ENCODE results near the gene BSND.

The BSND gene

DNA sequence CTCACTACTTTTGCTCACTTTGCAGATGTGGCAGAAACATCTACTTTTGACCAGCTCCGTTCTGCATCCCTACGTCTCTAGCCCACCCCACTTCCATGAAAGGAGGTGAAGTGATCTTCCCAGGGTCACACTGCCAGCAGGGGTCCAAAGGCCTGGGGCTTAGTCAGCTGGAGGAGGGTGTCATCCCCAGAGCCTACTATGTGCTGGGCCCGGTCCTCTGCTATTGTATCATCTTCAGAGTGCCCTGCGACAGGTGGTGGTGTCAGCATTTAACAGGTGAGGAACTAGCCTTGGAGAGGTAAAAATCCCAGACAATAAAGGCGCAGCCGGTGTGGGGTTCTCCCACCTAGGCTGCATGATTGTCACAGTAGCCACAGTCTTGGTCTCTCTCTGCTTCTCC lies 5.6 kb upstream of the BSND start:
- Histone ChIP-seq H3K27ac (ENCODE audit: low read length) (no peak overlapping the region), H2AFZ (ENCODE audit: low read length) (no peak overlapping the region), H3K36me3 (replicated peaks; ENCODE audit: insufficient read depth, low read length) (no peaks in the 10 kb centered on the region), H3F3A (ENCODE audit: insufficient read depth, low read length) (no peaks in the 10 kb centered on the region), H3K4me2 (ENCODE audit: low read depth, low read length) (no peak overlapping the region), H4K20me1 (ENCODE audit: insufficient read depth, low read length) (no peaks in the 10 kb centered on the region), H3K79me2 (ENCODE audit: low read length) (no peaks in the 10 kb centered on the region), H3K27me3 (replicated peaks; ENCODE audit: insufficient read depth, low read length) (no peaks in the 10 kb centered on the region; the same call in 1 of the 2 replicates), H3K4me3 (ENCODE audit: low read length) (no peak overlapping the region), H3K9me2 (replicated peaks; ENCODE audit: insufficient read depth, low read length) (no peaks in the 10 kb centered on the region), H3K4me1 (ENCODE audit: low read length) (no peaks in the 10 kb centered on the region), H3K9me3 (replicated peaks; ENCODE audit: insufficient read depth, low read length) (no peaks in the 10 kb centered on the region), H3K9ac (ENCODE audit: low read length) (no peak overlapping the region)
- DNase-seq = no peak
- no peak for TF ChIP-seq EZH2phosphoT487 (IDR thresholded peaks at IDR 0.05; ENCODE audit: low read length)
- TF ChIP-seq, protein P1, sequence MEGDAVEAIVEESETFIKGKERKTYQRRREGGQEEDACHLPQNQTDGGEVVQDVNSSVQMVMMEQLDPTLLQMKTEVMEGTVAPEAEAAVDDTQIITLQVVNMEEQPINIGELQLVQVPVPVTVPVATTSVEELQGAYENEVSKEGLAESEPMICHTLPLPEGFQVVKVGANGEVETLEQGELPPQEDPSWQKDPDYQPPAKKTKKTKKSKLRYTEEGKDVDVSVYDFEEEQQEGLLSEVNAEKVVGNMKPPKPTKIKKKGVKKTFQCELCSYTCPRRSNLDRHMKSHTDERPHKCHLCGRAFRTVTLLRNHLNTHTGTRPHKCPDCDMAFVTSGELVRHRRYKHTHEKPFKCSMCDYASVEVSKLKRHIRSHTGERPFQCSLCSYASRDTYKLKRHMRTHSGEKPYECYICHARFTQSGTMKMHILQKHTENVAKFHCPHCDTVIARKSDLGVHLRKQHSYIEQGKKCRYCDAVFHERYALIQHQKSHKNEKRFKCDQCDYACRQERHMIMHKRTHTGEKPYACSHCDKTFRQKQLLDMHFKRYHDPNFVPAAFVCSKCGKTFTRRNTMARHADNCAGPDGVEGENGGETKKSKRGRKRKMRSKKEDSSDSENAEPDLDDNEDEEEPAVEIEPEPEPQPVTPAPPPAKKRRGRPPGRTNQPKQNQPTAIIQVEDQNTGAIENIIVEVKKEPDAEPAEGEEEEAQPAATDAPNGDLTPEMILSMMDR (IDR thresholded peaks at IDR 0.05; ENCODE audit: low read length) = no peak
- no peak for TF ChIP-seq EZH2 (optimal IDR thresholded peaks at IDR 0.05; ENCODE audit: low read depth, low read length)

- no peaks in the 10 kb centered on the region for H3K4me1 ChIP-seq (ENCODE audit: low read length)
- no peak overlapping the region for H3K4me2 ChIP-seq (ENCODE audit: low read depth, low read length)
- no peaks in the 10 kb centered on the region for H3K9me2 ChIP-seq (replicated peaks; ENCODE audit: insufficient read depth, low read length)
- H3K9me3 ChIP-seq (replicated peaks; ENCODE audit: insufficient read depth, low read length) = no peaks in the 10 kb centered on the region
- H3K4me3 ChIP-seq (ENCODE audit: low read length) = no peak overlapping the region
- H3F3A ChIP-seq (ENCODE audit: insufficient read depth, low read length) = no peaks in the 10 kb centered on the region
- no peaks in the 10 kb centered on the region for H3K36me3 ChIP-seq (replicated peaks; ENCODE audit: insufficient read depth, low read length)
- H3K27ac ChIP-seq (ENCODE audit: low read length) = no peak overlapping the region
- no peak for DNase-seq
- H3K27me3 ChIP-seq (replicated peaks; ENCODE audit: insufficient read depth, low read length) = no peaks in the 10 kb centered on the region; the same call in 1 of the 2 replicates
- H2AFZ ChIP-seq (ENCODE audit: low read length) = no peak overlapping the region
- TF ChIP-seq, protein P1 (IDR thresholded peaks at IDR 0.05; ENCODE audit: low read length) = no peak
- TF ChIP-seq EZH2 (optimal IDR thresholded peaks at IDR 0.05; ENCODE audit: low read depth, low read length) (no peak), EZH2phosphoT487 (IDR thresholded peaks at IDR 0.05; ENCODE audit: low read length) (no peak)
- H3K79me2 ChIP-seq (ENCODE audit: low read length) = no peaks in the 10 kb centered on the region
- H4K20me1 ChIP-seq (ENCODE audit: insufficient read depth, low read length) = no peaks in the 10 kb centered on the region
- no peak overlapping the region for H3K9ac ChIP-seq (ENCODE audit: low read length)
Measured at GRCh38 chr1:54994355-54994990, 4.3 kb upstream of the BSND start.

- DNase-seq = no peak
- Histone ChIP-seq H2AFZ (ENCODE audit: low read length) (no peak overlapping the region), H4K20me1 (ENCODE audit: insufficient read depth, low read length) (no peaks in the 10 kb centered on the region), H3K27ac (ENCODE audit: low read length) (no peak overlapping the region), H3F3A (ENCODE audit: insufficient read depth, low read length) (no peaks in the 10 kb centered on the region), H3K4me3 (ENCODE audit: low read length) (no peak overlapping the region), H3K4me2 (ENCODE audit: low read depth, low read length) (no peak overlapping the region), H3K36me3 (replicated peaks; ENCODE audit: insufficient read depth, low read length) (no peaks in the 10 kb centered on the region), H3K9me3 (replicated peaks; ENCODE audit: insufficient read depth, low read length) (no peaks in the 10 kb centered on the region), H3K9me2 (replicated peaks; ENCODE audit: insufficient read depth, low read length) (no peaks in the 10 kb centered on the region), H3K4me1 (ENCODE audit: low read length) (no peaks in the 10 kb centered on the region), H3K27me3 (replicated peaks; ENCODE audit: insufficient read depth, low read length) (no peaks in the 10 kb centered on the region; the same call in 1 of the 2 replicates), H3K9ac (ENCODE audit: low read length) (no peak overlapping the region), H3K79me2 (ENCODE audit: low read length) (no peaks in the 10 kb centered on the region)
- TF ChIP-seq, protein P1 (IDR thresholded peaks at IDR 0.05; ENCODE audit: low read length) = no peak
- TF ChIP-seq EZH2 (optimal IDR thresholded peaks at IDR 0.05; ENCODE audit: low read depth, low read length) (no peak), EZH2phosphoT487 (IDR thresholded peaks at IDR 0.05; ENCODE audit: low read length) (no peak)
Measured at GRCh38 chr1:54995013-54995760, 3.5 kb upstream of the BSND start.
